ES-I3 (cell line): ENCODE data around the gene PLA2G6.
"Not testable (repeated sequence)": the region's sequence is repeated elsewhere in the genome, so short reads cannot be mapped to it uniquely, and the experiment has no call there.

Experiments
- H3K36me3 ChIP-seq: 2 replicates; pipeline ENCODE4 v1.6.1; 2013; ENCODE audit warnings: mild to moderate bottlenecking, low read length, control low read depth, moderate library complexity; ENCODE audit not compliant: insufficient read depth
- H3K4me1 ChIP-seq: 2 replicates; pipeline ENCODE4 v1.6.1; 2013; ENCODE audit warnings: mild to moderate bottlenecking, control low read depth, low read length; ENCODE audit not compliant: insufficient read depth
- H3K9ac ChIP-seq: 2 replicates; pipeline ENCODE4 v1.6.1; 2013; ENCODE audit warnings: low read depth, mild to moderate bottlenecking, low read length, moderate library complexity
- H3K9me3 ChIP-seq: 2 replicates; pipeline ENCODE4 v1.6.1; 2013; ENCODE audit warnings: mild to moderate bottlenecking, low read length, moderate library complexity; ENCODE audit not compliant: control insufficient read depth, insufficient read depth

PLA2G6 gene

DNA sequence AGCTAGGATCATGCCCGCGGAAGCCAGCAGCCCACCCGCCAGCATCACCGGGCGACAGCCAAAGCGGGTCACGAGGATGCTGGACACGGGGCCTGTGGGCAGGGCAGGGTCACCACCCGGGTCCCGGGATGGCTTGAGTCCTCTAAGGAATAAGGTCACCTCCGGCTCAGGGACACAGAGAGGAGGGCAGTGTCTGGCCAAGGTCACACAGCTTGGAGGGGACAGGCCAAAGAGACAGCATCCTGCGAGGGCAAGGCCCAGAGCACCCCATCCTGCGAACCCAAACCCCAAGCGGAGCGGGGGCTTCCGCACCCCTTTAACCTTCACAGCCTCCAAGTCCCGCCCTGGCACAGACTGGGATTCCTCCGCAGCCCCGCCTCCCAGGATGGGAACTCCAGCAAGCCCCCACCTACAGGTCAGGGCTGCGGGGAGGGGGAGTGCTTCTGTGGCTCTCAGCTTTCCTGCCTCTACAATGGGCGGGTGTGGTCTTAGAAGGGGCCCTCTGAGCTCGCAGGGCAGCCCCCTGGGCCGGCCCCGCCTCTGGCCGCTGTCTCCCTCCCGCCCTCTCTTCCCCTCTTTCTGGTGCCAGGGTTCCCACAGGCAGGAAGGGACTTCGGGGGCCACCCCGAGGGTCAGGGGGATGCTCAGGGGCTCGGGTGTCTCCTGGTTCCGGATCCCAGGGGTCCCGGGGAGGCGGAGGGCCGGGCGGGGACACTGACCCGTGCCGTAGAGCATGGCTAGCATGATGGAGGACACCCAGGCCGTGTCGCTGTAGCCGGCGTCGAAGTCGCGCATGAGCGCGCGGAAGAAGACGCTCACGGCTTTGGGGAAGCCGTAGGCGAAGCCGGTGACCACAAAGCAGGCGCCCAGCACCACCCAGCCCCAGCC is 99.4 kb downstream of the PLA2G6 start:
- H3K4me1 ChIP-seq = peaks cover 21% of the 10 kb centered on the region; the same call in 1 of the 2 replicates
- H3K36me3 ChIP-seq = no peaks in the 10 kb centered on the region
- H3K9ac ChIP-seq = peak overlapping the region; percentile 35; the same call in 1 of the 2 replicates
- H3K9me3 ChIP-seq = no peaks in the 10 kb centered on the region

DNA sequence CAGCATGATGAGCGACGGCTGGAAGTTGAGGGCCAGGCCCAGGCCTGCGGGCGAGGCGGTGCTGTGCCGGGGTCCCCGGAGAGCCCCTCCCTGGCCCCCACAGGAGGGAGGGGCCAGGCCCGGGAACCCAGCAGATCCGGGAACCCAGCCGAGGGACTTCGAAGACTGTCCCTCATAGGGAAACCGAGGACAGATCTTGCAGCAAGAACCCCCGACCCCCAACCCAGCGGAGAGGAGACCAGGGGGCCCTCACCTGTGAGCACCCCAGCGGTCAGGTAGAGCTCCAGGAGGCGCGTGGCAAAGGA is 100.0 kb downstream of the PLA2G6 start:
- Histone ChIP-seq H3K9ac (peak overlapping the region; percentile 35; the same call in 1 of the 2 replicates), H3K36me3 (no peaks in the 10 kb centered on the region), H3K9me3 (no peaks in the 10 kb centered on the region), H3K4me1 (peaks cover 21% of the 10 kb centered on the region; the same call in 1 of the 2 replicates)

GRCh38 chr22:38080850-38081635 is 100.6 kb downstream of the PLA2G6 start:
- Histone ChIP-seq H3K9ac (peak overlapping the region; percentile 35; the same call in 1 of the 2 replicates), H3K36me3 (no peaks in the 10 kb centered on the region), H3K9me3 (no peaks in the 10 kb centered on the region), H3K4me1 (peaks cover 21% of the 10 kb centered on the region; the same call in 1 of the 2 replicates)

- Histone ChIP-seq H3K36me3 (no peaks in the 10 kb centered on the region), H3K9me3 (no peaks in the 10 kb centered on the region), H3K4me1 (peaks cover 20% of the 10 kb centered on the region; the same call in 1 of the 2 replicates), H3K9ac (no peak overlapping the region)
Measured at GRCh38 chr22:38080474-38080849, 101.2 kb downstream of the PLA2G6 start.

DNA sequence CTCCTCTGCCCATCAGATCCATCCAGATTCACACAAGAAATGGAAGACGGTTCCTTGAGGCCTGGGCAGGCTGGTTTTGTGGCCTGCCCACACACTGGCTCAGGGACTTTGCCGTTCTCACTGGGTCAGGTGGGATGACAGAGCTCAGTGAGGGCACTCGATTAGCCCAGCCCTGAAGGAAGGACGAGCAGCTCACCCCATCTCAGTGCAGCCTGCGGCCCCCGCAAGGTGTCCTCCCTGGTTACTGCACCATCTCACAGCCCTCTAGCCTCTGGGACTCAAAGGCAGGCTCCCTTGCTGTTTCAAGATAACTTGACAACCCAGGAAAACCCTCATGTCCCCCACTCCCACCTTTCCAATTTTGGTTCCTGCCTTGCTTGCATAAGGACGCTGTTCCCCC is 101.8 kb downstream of the PLA2G6 start:
- no peaks in the 10 kb centered on the region for H3K36me3 ChIP-seq
- H3K9me3 ChIP-seq = no peaks in the 10 kb centered on the region
- H3K4me1 ChIP-seq = peaks cover 18% of the 10 kb centered on the region; the same call in 1 of the 2 replicates
- no peak overlapping the region for H3K9ac ChIP-seq

DNA sequence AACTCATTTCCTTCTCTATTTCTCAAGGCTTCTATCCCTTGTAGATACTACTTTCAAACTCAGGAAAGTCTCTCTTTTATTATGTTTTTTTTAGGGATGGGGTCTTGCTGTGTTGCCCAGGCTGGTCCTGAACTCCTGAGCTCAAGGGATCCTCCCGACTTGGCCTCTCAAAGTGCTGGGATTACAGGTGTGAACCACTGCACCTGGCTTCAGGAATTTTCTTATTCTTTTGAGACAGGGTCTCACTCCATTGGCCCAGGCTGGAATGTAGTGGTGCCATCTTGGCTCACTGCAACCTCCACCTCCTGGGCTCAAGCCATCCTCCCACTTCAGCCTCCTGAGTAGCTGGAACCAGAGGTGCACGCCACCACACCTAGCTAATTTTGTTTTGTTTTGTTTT is 102.4 kb downstream of the PLA2G6 start:
- H3K36me3 ChIP-seq, H3K9me3 ChIP-seq, H3K9ac ChIP-seq: not testable (repeated sequence)
- H3K4me1 ChIP-seq = peaks cover 14% of the 10 kb centered on the region; the same call in 1 of the 2 replicates

- Histone ChIP-seq H3K36me3 (no peaks in the 10 kb centered on the region; the same call in 1 of the 2 replicates), H3K9ac (no peak overlapping the region), H3K9me3 (no peaks in the 10 kb centered on the region), H3K4me1 (peaks cover 7% of the 10 kb centered on the region; the same call in 1 of the 2 replicates)
Measured at GRCh38 chr22:38078046-38078840, 103.4 kb downstream of the PLA2G6 start.

GRCh38 chr22:38077595-38077994 is 104.0 kb downstream of the PLA2G6 start:
- Histone ChIP-seq H3K4me1 (peaks cover 7% of the 10 kb centered on the region; the same call in 1 of the 2 replicates), H3K9me3 (no peaks in the 10 kb centered on the region), H3K9ac (no peak overlapping the region), H3K36me3 (peaks cover 6% of the 10 kb centered on the region)

- Histone ChIP-seq H3K9me3 (no peaks in the 10 kb centered on the region), H3K36me3 (peaks cover 7% of the 10 kb centered on the region), H3K4me1 (peaks cover 6% of the 10 kb centered on the region; the same call in 1 of the 2 replicates), H3K9ac (no peak overlapping the region)
Measured at GRCh38 chr22:38077096-38077495, 104.5 kb downstream of the PLA2G6 start.

GRCh38 chr22:38075961-38076360 is 105.7 kb downstream of the PLA2G6 start:
- no peak overlapping the region for H3K9ac ChIP-seq
- H3K4me1 ChIP-seq = 0 out of 2 replicates have a peak, but pooled peaks cover 3% of the 10 kb centered on the region
- no peaks in the 10 kb centered on the region for H3K9me3 ChIP-seq
- H3K36me3 ChIP-seq = peaks cover 7% of the 10 kb centered on the region

DNA sequence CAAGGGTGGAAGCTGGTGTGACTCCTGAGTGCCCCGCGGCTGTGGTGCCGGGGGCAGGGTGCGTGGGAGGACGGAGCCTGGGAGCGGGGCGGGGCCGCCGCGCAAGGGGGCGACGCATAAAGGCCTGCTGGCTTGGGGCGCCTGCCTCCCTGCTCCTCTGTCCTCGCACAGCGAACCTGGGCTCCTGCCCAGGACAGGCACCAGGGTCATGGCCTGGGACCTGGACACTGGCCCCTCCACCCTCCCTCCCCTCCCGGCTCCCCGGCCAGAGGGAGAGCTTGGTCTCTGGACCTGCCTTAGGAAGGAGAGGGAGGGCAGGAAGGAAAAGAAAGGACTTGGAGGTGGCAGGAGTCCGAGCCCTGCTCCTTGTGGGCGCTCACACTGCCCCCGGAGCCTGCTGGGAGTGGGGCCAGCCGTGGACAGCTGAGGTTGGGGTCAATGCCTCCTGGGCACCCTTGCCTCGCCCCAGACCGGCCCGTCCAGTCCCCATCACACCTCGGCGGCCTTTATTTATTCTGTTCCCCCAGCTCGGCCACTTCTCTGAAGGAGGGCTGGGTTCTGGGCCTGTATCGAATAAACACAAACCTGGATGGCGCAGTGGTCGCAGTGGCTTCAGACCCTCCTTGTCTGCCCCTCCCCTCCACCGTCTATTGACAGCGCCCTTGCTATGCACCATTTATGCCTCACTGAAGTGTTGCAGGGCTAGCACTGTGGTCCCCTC is 106.4 kb downstream of the PLA2G6 start:
- Histone ChIP-seq H3K9ac (no peak overlapping the region), H3K4me1 (0 out of 2 replicates have a peak, but pooled peaks cover 3% of the 10 kb centered on the region), H3K9me3 (no peaks in the 10 kb centered on the region), H3K36me3 (peaks cover 8% of the 10 kb centered on the region)

GRCh38 chr22:38074181-38075104 is 107.2 kb downstream of the PLA2G6 start:
- no peaks in the 10 kb centered on the region for H3K9me3 ChIP-seq
- 0 out of 2 replicates have a peak, but pooled peaks cover 3% of the 10 kb centered on the region for H3K4me1 ChIP-seq
- H3K36me3 ChIP-seq = peaks cover 13% of the 10 kb centered on the region
- no peak overlapping the region for H3K9ac ChIP-seq
